PC-9 (cell line): ENCODE data around the gene ALDH4A1. TPM values are rescaled to one million over a fixed set of nuclear protein-coding genes. Genes with fewer than 3 reads are reported as not detected.

Experiments
- BruUV-seq: library from RNA; stranded (reverse); fragments of 400-500 nt; replicated peaks from 2 replicates; lab custom pipeline; 2021; lab: Mats Ljungman, UMichigan
- CTCF ChIA-PET: fragments of 300-600 bp; sonication (Branson Sonifier 250); formaldehyde crosslinking; loops from one replicate; lab custom pipeline; 2022; ENCODE audit warnings: antibody characterized with exemption; lab: Charles Lee
- POLR2A ChIA-PET: fragments of 300-600 bp; sonication (Branson Sonifier 250); formaldehyde crosslinking; loops from one replicate; lab custom pipeline; 2022; ENCODE audit warnings: antibody characterized with exemption; ENCODE audit not compliant: unreplicated experiment; lab: Charles Lee
- DNase-seq, 2 experiments: peaks; one replicate each; pipeline versions ENCODE4 v3.0.0 to v3.0.0-alpha.2; 2015 to 2022; ENCODE audit warnings: mixed read lengths in 1 of 2
- H2AFZ ChIP-seq: fragments of 200-600 bp; sonication (generic); 2 replicates; pipeline ENCODE4 v1.8.1; 2017; ENCODE audit warnings: antibody characterized with exemption
- H3F3A ChIP-seq: fragments of 200-600 bp; sonication (generic); 2 replicates; pipeline ENCODE4 v1.8.1; 2017; ENCODE audit warnings: antibody characterized with exemption, mild to moderate bottlenecking, low read depth; ENCODE audit not compliant: insufficient read depth
- H3K27ac ChIP-seq: fragments of 200-600 bp; sonication (generic); 2 replicates; pipeline ENCODE4 v1.6.1; 2016; ENCODE audit warnings: mixed run types
- H3K27me3 ChIP-seq: fragments of 200-600 bp; sonication (generic); 2 replicates; pipeline ENCODE4 v1.6.1; 2016; ENCODE audit warnings: low read depth, mixed run types; ENCODE audit not compliant: insufficient read depth
- H3K36me3 ChIP-seq: fragments of 200-600 bp; sonication (generic); 2 replicates; pipeline ENCODE4 v1.6.1; 2016; ENCODE audit warnings: low read depth, mixed run types
- H3K4me1 ChIP-seq: fragments of 200-600 bp; sonication (generic); replicated peaks from 2 replicates; pipeline ENCODE4 v1.6.1; 2016; ENCODE audit warnings: mixed run types; ENCODE audit not compliant: insufficient read depth
- H3K4me2 ChIP-seq: fragments of 200-600 bp; sonication (generic); 2 replicates; pipeline ENCODE4 v1.6.1; 2017; ENCODE audit warnings: mixed run types
- H3K4me3 ChIP-seq: fragments of 200-600 bp; sonication (generic); 2 replicates; pipeline ENCODE4 v1.6.1; 2016; ENCODE audit warnings: mixed run types
- H3K79me2 ChIP-seq: fragments of 200-600 bp; sonication (generic); 2 replicates; pipeline ENCODE4 v1.6.1; 2017; ENCODE audit warnings: low read depth, mixed run types
- H3K9me2 ChIP-seq: fragments of 200-600 bp; sonication (generic); 2 replicates; pipeline ENCODE4 v1.8.1; 2017; ENCODE audit warnings: mild to moderate bottlenecking; ENCODE audit not compliant: insufficient read depth
- H3K9me3 ChIP-seq: fragments of 200-600 bp; sonication (generic); 2 replicates; pipeline ENCODE4 v1.8.1; 2016; ENCODE audit warnings: low read depth; ENCODE audit not compliant: insufficient read depth
- H4K20me1 ChIP-seq: fragments of 200-600 bp; sonication (generic); 2 replicates; pipeline ENCODE4 v1.8.1; 2017; ENCODE audit not compliant: insufficient read depth
- EZH2 ChIP-seq: fragments of 200-600 bp; sonication (generic); IDR thresholded peaks from 2 replicates; pipeline ENCODE4 v1.8.0; 2017; ENCODE audit warnings: antibody characterized with exemption, low read depth
- intact Hi-C: fragments of 100-400 bp; cut with micrococcal nuclease; formaldehyde crosslinking; loops from one replicate; pipeline ENCODE4 v1.10.0; 2022; ENCODE audit not compliant: unreplicated experiment
- total RNA-seq: library from RNA; stranded (reverse); gene quantifications from 2 replicates; pipeline ENCODE4 v1.2.3, GENCODE V29; 2021
- TF ChIP-seq, protein P1 (sequence below): fragments of 200-600 bp; sonication (generic); conservative IDR thresholded peaks from 2 replicates; pipeline ENCODE4 v1.6.1; 2017; ENCODE audit warnings: mixed run types, antibody characterized with exemption, mild to moderate bottlenecking, moderate library complexity

ALDH4A1 gene
- total RNA-seq, 1 experiment from 2014 or later, result 15.0 TPM

DNA sequence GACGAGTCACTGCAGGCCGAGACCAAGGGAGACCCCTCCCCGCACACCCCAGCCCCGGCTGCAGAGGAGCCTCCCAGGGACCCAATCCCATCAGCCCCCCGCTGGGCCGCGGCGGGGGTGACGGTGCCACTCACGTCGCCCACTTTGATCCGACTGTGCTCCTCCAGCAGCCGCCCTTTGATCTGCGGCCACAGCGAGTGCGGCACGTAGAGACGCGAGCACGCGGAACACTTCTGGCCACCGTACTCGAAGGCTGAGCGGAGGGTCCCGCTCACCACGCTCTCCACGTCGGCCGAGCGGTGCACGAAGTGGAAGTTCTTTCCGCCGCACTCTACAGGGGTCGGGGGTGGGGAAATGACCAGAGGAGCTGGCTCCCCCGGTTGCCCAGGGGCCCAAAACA is 25.1 kb downstream of the ALDH4A1 start:
- no peaks in the 10 kb centered on the region for H4K20me1 ChIP-seq
- no peak overlapping the region for H2AFZ ChIP-seq
- no peaks in the 10 kb centered on the region for H3K36me3 ChIP-seq
- no peaks in the 10 kb centered on the region for H3K4me1 ChIP-seq
- H3K9me3 ChIP-seq, result no peaks in the 10 kb centered on the region
- no TSS peak for BruUV-seq
- H3K27me3 ChIP-seq, result no peaks in the 10 kb centered on the region
- H3K4me2 ChIP-seq, result no peak overlapping the region
- no peak overlapping the region for H3K27ac ChIP-seq
- no peaks in the 10 kb centered on the region for H3F3A ChIP-seq
- CTCF ChIA-PET, result no interaction called here
- intact Hi-C loops, result no loop called here
- TF ChIP-seq, protein P1, sequence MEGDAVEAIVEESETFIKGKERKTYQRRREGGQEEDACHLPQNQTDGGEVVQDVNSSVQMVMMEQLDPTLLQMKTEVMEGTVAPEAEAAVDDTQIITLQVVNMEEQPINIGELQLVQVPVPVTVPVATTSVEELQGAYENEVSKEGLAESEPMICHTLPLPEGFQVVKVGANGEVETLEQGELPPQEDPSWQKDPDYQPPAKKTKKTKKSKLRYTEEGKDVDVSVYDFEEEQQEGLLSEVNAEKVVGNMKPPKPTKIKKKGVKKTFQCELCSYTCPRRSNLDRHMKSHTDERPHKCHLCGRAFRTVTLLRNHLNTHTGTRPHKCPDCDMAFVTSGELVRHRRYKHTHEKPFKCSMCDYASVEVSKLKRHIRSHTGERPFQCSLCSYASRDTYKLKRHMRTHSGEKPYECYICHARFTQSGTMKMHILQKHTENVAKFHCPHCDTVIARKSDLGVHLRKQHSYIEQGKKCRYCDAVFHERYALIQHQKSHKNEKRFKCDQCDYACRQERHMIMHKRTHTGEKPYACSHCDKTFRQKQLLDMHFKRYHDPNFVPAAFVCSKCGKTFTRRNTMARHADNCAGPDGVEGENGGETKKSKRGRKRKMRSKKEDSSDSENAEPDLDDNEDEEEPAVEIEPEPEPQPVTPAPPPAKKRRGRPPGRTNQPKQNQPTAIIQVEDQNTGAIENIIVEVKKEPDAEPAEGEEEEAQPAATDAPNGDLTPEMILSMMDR, result no peak
- TF ChIP-seq EZH2, result no peak
- DNase-seq, result no peak
- no peaks in the 10 kb centered on the region for H3K79me2 ChIP-seq
- no peaks in the 10 kb centered on the region for H3K9me2 ChIP-seq
- POLR2A ChIA-PET, result no interaction called here
- no peak overlapping the region for H3K4me3 ChIP-seq

DNA sequence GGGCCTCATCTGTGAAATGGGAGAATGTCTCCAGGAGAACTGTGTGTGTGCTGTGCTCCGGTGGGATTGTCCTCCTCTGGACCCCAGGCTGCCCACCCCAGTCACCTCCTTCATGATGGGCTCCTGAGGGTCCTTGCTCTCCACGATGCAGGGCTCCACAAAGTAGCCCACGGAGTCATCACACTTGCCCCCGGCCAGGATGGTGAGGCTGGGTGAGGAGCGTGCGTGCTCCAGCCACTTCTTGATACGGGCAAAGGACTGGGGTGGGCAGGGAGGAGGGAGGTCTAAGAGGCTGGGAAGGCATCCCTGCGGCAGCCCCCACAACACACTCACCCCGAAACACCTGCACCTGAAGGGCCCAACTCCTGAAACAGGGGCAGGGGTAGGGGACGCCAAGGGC is 26.1 kb downstream of the ALDH4A1 start:
- CTCF ChIA-PET, result no interaction called here
- no peaks in the 10 kb centered on the region for H3F3A ChIP-seq
- no peaks in the 10 kb centered on the region for H3K9me2 ChIP-seq

DNA sequence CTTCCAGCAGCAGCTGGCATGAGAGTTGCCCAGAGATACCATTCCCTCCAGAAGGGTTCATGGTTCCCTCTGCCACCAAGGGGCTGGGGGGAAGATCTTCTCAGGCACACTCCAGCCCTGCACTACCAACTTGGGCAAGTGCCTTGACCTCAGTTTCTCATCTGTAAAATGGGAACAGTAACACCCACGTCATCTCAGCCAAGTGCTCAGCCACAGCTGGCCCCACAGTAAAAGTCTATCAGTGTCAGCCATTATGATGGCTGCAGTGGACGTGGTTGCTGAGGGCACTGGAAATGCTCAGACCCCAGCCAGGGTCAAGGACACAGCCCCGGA is 26.6 kb downstream of the ALDH4A1 start:
- H3K36me3 ChIP-seq, result no peaks in the 10 kb centered on the region
- POLR2A ChIA-PET, result no interaction called here

More for the DNA sequence above, 26.1 kb downstream of the ALDH4A1 start:
- no peak for TF ChIP-seq EZH2
- TF ChIP-seq, protein P1, result no peak
- Histone ChIP-seq H3K9me3 (no peaks in the 10 kb centered on the region), H3K27ac (no peak overlapping the region), H3K27me3 (no peaks in the 10 kb centered on the region), H3K4me2 (no peak overlapping the region), H3K79me2 (no peaks in the 10 kb centered on the region), H2AFZ (no peak overlapping the region), H4K20me1 (no peaks in the 10 kb centered on the region), H3K4me3 (no peak overlapping the region), H3K4me1 (no peaks in the 10 kb centered on the region), H3K36me3 (no peaks in the 10 kb centered on the region)
- intact Hi-C loops, result no loop called here
- no peak for DNase-seq
- POLR2A ChIA-PET, result no interaction called here
- BruUV-seq, result no TSS peak

More for the DNA sequence above, 26.6 kb downstream of the ALDH4A1 start:
- no peaks in the 10 kb centered on the region for H3K27me3 ChIP-seq
- H4K20me1 ChIP-seq, result no peaks in the 10 kb centered on the region
- H3K4me3 ChIP-seq, result no peak overlapping the region
- no peak overlapping the region for H3K4me2 ChIP-seq
- no peaks in the 10 kb centered on the region for H3K4me1 ChIP-seq
- no peaks in the 10 kb centered on the region for H3K9me3 ChIP-seq
- H3K27ac ChIP-seq, result no peak overlapping the region
- intact Hi-C loops, result loop anchor here (1.0 kb wide), 1 partner anchor 278 kb away; no protein-coding TSS in a partner anchor
- no peaks in the 10 kb centered on the region for H3F3A ChIP-seq
- no peak overlapping the region for H2AFZ ChIP-seq
- H3K79me2 ChIP-seq, result no peaks in the 10 kb centered on the region
- TF ChIP-seq EZH2, result no peak
- TF ChIP-seq, protein P1, result no peak
- no peak for DNase-seq
- CTCF ChIA-PET, result interaction anchor here (0.6 to 1.0 kb wide), 3 partner anchors 8 to 278 kb away, joined by 3 to 4 read pairs (median 3); no protein-coding TSS in a partner anchor
- BruUV-seq, result no TSS peak
- H3K9me2 ChIP-seq, result no peaks in the 10 kb centered on the region
